WERI-Rb-1 (cell line): Measurements from ENCODE around the gene RBMS3.

Experiments
- DNase-seq: peaks from one replicate; pipeline ENCODE4 v3.0.0-alpha.2; 2020
- H3K27ac ChIP-seq: fragments of 250-450 bp; sonication (Bioruptor Pico); 2 replicates; pipeline ENCODE4 v1.5.1; 2020; ENCODE audit warnings: mild to moderate bottlenecking, moderate library complexity
- H3K27me3 ChIP-seq: fragments of 250-450 bp; sonication (Bioruptor Pico); 2 replicates; pipeline ENCODE4 v1.5.1; 2021; ENCODE audit warnings: mild to moderate bottlenecking, low read depth, moderate library complexity; ENCODE audit not compliant: insufficient read depth, severe bottlenecking
- H3K36me3 ChIP-seq: fragments of 250-450 bp; sonication (Bioruptor Pico); 2 replicates; pipeline ENCODE4 v1.5.1; 2020; ENCODE audit warnings: mild to moderate bottlenecking, moderate library complexity
- H3K4me3 ChIP-seq: 2 replicates; pipeline ENCODE4 v1.5.1; 2011; ENCODE audit warnings: low read depth, mild to moderate bottlenecking, control low read depth, low read length
- H3K9me3 ChIP-seq: fragments of 250-450 bp; sonication (Bioruptor Pico); 2 replicates; pipeline ENCODE4 v1.5.1; 2021; ENCODE audit warnings: mild to moderate bottlenecking, moderate library complexity; ENCODE audit not compliant: severe bottlenecking
- CTCF ChIP-seq: IDR thresholded peaks from 2 replicates; pipeline ENCODE4 v1.5.1; 2011; ENCODE audit warnings: low read depth, mild to moderate bottlenecking, control low read depth, inconsistent platforms, low read length

The RBMS3 gene

GRCh38 chr3:30020380-30020779 lies 739.5 kb downstream of the RBMS3 start:
- DNase-seq: no peak
- no peaks in the 10 kb centered on the region for H3K36me3 ChIP-seq
- no peak overlapping the region for H3K4me3 ChIP-seq
- H3K27me3 ChIP-seq: no peaks in the 10 kb centered on the region
- no peak overlapping the region for H3K27ac ChIP-seq
- H3K9me3 ChIP-seq: no peaks in the 10 kb centered on the region
- no peak for TF ChIP-seq CTCF

- no peak for DNase-seq
- Histone ChIP-seq H3K36me3 (no peaks in the 10 kb centered on the region), H3K27me3 (no peaks in the 10 kb centered on the region), H3K4me3 (no peak overlapping the region), H3K9me3 (no peaks in the 10 kb centered on the region), H3K27ac (no peak overlapping the region)
- TF ChIP-seq CTCF: no peak
Measured at GRCh38 chr3:30024466-30024865, 743.6 kb downstream of the RBMS3 start.

GRCh38 chr3:30026851-30027250 lies 746.0 kb downstream of the RBMS3 start:
- TF ChIP-seq CTCF: no peak
- no peaks in the 10 kb centered on the region for H3K27me3 ChIP-seq
- DNase-seq: no peak
- no peak overlapping the region for H3K27ac ChIP-seq
- no peaks in the 10 kb centered on the region for H3K9me3 ChIP-seq
- no peaks in the 10 kb centered on the region for H3K36me3 ChIP-seq
- H3K4me3 ChIP-seq: no peak overlapping the region

- TF ChIP-seq CTCF: no peak
- H3K9me3 ChIP-seq: no peaks in the 10 kb centered on the region
- no peak for DNase-seq
- H3K36me3 ChIP-seq: no peaks in the 10 kb centered on the region
- no peak overlapping the region for H3K27ac ChIP-seq
- no peaks in the 10 kb centered on the region for H3K27me3 ChIP-seq
- no peak overlapping the region for H3K4me3 ChIP-seq
Measured at GRCh38 chr3:30034246-30034991, 753.5 kb downstream of the RBMS3 start.

GRCh38 chr3:30035935-30036567 lies 755.2 kb downstream of the RBMS3 start:
- no peak overlapping the region for H3K27ac ChIP-seq
- no peaks in the 10 kb centered on the region for H3K36me3 ChIP-seq
- no peaks in the 10 kb centered on the region for H3K27me3 ChIP-seq
- TF ChIP-seq CTCF: no peak
- DNase-seq: no peak
- H3K4me3 ChIP-seq: no peak overlapping the region
- H3K9me3 ChIP-seq: no peaks in the 10 kb centered on the region
